GM03348 (cell line): ENCODE data around the gene SAMD14.
A peak's percentile ranks its signal among the peaks of the same experiment; 100 is the strongest.

Source experiments
- DNase-seq: peaks from one replicate; pipeline ENCODE4 v3.0.0; 2012; ENCODE audit warnings: low spot score

SAMD14 gene

DNA sequence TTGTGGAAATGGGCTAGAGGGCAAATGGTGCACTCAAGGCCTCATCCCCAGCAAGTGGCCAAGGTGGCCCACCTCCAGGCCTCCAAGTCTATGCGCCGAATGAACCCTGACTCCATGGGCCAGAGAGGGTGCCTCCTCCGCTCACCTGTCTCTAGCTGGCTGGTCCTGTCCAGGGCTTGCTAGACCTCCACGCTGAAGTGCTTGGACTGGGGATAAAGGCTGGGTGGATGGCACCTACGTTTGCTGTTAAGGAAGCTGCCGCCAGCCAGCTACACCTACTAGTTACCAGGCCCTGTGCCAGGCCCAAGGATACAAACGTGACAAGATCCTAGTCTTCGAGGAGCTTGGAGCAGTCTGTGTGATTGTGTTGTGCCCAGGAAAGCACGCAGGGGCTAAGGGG, 35.1 kb upstream of the SAMD14 start:
- DNase-seq = no peak

DNA sequence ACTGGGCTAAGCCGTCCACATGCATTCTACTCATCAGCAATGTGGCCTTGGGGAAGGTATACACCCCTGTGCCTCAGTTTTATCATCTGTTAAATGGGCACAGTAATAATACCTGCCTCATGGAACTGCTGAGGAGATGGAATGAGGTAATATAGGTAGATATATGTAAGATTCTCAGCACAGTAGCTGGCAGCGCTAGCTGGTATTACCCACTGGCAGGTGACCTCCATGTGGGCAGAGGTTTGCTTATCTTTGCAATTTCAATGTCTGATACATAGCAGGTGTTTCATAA, 34.7 kb upstream of the SAMD14 start:
- DNase-seq = no peak

DNA sequence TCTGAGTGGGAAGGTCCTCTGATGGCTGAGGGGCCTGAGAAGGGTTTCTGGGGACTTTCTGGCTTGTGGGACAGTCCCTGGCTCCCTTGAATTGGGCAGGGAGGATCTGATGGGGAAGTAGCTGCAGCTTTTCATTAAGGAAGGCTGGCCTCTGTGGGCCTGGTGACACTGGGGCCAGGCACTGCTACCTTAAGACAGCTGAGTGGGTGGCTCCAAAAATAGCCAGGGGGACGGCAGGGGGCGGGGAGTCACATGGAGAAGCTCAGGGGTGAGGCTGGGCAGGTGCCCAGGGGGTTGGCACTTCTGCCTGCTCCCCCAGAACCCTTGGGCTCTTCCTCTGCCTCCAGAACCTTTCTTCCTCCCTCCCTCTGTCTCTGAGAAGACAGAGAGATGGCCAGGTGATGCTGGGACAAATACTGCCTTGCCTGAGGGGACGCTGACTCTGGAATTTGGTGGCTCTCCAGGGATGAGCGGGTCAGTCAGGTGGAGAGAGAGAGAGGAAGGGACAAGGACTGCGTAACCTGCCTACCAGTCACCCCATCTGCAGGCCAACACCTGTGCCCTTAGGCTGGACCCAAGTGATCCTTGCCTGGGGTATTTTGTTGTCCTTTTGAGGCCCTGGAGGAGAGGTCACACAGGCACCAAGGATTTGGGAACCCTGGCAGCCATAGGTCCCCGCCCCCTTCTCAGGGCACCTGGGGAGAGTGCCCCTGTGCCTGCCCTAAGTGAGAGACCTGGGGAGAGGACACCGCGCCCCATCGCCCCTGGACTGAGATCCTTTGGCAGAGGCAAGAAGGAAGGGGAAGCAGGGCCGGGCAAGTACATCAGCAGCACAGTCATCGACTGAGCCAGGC, 34.1 kb upstream of the SAMD14 start:
- no peak for DNase-seq

DNA sequence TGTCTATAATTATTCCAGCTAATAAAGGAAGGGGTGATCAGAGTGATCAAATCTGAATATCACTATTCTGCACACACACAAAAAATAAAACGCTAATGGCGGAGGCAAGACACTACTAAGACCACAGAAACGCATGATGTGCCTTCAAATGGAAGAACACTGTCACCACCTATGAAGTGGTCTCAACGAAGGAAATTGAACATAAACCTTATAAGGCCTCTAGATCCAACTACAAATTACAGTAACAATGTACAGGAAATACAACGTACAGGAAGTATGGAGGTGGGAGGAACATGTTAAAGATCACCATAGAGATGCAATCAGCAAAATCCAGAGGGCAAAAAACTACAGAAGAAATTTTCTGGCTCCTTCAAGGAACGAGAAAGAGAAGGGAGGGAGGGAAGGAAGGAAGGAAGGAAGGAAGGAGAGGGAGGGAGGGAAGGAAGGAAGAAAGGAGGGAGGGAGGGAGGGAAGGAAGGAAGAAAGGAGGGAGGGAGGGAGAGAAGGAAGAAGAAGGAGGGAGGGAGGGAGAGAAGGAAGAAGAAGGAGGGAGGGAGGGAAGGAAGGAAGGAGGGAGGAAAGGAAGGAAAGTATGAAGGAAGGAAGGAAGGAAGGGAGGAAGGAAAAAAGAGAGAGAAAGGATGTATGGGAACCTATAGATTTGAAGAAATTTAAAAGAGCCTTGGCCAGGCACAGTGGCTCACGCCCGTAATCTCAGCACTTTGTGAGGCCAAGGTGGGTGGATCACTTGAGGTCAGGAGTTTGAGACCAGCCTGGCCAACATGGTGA, 32.7 kb upstream of the SAMD14 start:
- no peak for DNase-seq

DNA sequence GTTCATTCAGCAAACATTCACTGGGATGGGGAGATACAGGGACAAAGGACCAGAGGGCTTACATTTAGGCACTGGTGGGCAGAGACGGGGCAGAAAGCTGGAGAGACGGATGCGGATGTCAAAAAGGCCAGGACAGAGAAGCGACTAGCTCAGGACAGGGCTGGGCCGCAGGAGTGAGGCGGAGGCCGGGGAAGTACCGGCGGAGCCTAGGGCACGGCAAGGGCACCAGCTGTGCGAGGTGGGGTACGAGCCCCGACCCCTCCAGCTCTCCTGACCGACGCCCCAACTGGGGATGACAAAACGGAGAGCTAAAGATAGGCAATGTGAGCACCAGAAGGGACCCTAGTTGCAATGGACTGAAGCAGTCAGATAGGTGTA, 31.9 kb upstream of the SAMD14 start:
- no peak for DNase-seq

DNA sequence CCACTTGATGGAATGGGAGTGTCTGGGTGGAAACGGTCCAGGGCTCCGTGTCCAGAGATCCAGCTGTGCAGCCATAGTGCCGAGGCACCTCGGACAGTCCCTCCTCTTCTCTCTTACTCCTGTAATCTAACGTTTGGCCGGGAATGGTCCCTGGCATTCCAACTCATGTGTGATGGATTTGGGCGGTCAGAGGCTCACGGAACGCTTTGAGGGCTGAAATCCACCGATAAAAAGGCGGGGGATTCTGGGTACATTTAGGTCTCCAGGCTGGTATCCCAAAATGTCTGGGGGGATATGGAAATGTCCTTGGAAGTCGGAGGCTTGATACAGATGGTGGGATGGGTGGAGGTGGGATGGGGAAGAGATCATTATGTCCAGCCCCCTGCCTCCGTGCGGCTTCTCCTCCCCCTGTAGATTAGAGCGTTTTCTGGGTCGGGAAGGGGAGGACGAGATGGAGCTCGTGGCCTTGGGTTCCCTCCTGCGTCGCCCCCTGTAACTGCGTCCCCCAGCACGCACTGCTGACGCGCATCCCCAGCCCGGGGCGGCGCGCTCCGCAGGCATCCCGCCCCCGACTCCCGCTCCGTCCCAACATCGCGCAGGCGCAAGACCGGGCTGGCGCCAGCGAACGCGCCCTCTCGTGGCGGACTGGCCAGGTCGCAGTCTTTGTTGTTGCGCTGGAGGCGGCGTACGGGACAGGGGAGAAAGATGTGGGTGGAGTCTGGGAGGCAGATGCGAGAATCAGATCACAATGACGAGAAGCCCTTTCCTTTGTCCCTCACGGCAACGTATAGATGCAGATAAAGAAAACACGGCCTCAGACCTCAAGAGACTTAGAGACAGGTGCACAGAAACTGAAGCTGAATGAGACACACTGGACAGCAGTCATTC, 31.3 kb upstream of the SAMD14 start:
- peak; percentile 98 for DNase-seq

DNA sequence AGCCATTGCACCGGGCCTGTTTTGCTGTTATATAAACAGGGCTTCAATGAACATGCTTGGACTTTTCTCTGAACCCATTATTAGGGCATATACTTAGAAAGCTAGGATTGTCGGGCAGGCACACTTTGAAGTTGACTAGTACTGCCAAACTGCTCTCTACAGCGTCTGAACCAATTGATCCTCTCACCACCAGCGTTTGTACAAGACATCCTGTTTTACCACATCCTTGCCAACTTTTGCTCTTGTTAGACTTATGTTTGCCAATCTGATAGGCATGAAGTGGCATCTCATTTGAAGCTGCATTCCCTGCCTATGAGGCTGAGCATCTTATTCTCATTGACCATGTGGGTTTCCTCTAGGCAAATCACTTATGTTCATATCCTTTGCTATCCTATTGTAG, 27.9 kb upstream of the SAMD14 start:
- DNase-seq = no peak

DNA sequence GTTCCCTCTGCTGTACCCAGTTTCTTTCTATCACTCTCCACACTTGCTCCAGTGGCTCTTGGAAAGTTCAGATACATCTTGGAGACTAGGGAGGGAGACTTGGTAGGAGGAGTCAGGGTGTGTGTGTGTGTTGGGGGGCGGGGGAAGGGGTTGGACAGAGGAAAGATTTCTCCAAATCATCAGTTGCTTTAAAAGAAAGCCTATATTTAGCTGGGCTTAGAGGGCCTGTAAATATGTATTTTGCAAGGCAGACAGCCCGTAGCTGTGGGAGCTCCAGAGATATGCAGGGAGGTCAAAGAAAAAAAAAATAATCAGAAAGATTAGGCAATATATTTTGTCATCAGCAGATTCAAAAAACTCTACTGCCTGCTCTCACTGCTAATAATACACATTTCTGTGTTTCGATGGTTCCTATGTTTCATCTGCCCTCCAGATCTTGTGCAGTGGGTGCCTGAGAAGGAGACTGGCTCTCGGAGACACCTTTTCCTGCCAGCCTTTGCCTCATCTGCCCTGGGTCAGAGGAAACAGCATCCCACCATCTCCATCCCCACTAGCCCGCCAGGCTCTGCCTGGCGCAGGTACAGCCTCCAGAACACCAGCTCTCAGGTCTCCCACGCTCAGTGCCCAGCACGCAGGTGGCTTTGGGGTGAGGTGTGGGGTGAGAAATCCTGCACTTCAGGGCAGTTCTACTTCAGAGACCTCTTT, 25.3 kb upstream of the SAMD14 start:
- peak; percentile 58 for DNase-seq

DNA sequence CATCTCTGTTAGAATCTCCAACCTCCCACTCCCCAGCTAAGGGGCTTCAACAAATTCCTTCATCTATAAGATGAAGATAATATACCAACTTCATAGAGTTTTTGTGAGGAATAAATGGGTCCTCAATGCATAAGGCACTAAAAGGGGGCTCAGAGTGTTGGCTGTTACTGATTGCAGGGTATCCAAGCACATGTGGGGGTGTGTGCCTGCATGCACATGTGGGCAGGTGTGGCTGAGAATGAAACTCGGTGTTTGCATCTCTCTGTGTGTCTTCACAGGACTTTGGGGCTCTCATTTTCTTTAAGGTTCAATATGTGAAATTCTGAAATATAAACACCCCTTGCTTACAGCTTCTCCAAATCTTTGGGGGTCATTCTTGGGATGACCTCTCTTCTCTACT, 24.6 kb upstream of the SAMD14 start:
- DNase-seq = no peak

DNA sequence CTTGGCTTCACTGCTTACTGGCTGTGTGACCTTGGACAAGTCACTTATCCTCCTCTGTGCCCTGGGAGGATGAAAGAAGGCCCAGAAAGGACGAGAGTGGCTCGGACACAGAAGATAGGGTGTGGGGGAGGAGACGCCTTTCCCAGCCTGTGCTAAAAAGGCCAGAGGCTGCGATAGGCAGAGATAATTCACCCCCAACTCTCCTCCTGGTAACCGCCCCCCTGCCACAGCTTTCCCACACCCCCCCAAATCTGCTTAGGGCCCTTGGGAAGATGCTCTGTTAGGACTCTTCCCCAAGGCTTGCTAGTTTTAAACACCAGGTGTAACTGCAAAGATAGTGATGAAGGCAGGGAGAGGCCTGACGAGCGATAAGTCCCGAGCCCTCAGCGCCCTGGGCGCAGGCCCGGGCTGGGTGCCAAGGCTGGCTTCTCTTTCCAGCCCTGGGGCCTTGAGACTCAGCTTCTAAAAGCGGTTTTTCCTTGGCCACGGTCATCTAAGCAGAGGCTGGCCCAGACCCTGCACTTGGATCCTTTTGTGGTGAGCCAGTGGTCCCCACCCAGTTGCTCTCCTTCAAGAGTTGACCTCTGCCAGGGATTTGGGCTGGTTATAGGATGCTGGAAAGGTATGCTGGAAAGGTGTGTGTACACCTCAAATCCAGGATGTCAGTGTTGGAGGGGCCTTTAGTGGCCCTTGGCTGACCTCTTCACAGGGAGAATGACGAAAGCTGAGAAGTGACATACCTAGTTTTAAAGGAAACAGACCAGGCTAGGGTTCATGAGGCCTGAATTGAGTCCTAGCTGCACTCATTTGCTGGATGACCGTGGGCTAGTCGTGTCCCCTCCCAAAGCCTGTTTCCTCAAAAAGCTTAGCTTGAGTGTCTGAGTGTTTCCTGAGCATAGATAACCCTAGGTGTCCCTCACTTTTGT, 24.0 kb upstream of the SAMD14 start:
- DNase-seq = no peak

DNA sequence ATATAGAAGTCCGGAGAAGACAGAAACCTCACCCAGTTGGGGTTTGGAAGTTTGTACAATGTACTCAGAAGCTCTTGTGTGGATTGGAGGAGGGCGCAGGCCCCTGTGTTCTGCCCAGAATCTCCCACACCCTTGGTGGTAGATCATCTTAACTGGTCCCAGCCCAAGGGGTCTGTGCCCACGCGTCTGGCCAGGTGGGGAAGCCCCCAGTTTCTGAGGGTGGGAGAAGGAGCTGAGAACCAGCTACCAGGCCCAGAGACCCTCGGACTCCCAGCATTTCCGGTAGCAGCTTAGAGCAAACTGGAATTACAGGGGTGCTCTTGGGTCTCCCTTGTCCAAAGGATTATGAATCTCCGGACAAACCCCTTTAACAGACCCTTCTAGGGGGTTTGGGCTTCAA, 22.8 kb upstream of the SAMD14 start:
- DNase-seq = no peak

DNA sequence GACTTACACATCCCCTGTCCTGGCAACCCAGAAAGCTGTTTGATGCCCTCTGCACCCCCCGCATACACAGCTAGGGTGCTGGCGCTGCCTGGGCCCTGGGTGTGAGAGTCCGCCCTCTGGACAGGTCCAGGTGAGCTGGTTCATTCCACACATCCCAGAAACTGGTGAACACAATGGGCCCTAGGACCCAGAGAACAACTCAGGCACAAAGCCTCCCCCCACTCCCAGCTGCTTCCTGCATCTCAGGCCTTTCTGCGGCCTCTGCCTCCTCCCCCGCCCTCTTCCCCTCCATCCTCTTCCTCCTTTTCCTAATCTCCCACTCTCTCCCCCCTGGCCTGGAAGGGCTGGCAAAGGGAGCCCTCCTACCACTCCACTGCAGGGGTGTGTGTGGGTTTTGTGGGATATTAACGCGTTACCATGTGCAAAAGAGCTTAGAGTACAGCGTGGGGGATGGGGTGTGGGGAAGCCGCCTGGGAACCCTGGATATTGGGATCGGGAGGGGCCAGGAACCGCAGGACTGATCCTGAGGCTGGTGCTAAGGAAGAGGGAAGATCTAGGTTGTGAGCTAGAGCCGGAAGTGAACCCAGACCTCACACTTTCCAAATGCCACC, 22.1 kb upstream of the SAMD14 start:
- DNase-seq = peak; percentile 88

DNA sequence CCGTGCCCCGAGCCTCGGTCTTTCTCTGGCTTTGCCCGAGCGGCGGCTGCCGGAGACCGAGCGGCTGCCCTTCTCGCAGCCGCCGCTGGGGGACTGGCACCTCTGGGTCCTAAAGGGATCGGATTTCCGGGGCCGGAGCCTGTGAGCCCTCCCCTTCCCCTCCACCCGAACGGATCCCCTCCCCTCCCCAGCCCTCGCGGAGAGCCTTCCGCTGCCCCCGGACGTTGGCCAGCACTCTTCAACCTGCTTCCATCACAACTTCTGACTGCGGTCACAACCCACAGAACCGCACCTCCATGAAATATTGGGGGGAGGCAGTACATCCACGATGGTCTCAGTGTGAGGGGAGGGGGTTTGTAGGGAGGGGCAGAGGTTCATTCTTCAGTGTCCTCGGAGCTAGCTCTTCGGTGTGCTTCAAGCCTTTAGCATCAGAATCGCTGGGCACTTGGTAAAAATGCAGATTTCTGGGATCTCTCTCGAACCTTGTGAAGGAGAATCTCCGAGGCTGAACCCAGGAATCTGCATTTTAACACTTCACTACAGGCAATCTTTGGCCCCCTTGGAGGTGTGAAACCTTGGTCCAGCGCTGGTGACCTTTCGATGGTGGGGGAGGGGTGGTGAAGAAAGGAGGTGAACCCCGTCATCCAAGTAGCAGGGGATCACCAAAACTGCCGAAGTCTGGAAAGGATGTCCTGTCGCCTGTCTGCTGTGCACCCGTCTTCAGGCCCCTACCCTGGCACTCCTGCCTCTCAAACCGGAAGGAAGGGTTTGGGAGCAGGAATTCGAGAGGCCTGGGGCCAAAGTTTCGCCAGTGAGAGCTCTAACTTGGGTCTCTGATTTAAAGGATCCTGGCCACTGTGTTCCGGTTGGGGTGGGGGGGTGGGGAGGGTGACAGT, 21.3 kb upstream of the SAMD14 start:
- peak; percentile 96 for DNase-seq

DNA sequence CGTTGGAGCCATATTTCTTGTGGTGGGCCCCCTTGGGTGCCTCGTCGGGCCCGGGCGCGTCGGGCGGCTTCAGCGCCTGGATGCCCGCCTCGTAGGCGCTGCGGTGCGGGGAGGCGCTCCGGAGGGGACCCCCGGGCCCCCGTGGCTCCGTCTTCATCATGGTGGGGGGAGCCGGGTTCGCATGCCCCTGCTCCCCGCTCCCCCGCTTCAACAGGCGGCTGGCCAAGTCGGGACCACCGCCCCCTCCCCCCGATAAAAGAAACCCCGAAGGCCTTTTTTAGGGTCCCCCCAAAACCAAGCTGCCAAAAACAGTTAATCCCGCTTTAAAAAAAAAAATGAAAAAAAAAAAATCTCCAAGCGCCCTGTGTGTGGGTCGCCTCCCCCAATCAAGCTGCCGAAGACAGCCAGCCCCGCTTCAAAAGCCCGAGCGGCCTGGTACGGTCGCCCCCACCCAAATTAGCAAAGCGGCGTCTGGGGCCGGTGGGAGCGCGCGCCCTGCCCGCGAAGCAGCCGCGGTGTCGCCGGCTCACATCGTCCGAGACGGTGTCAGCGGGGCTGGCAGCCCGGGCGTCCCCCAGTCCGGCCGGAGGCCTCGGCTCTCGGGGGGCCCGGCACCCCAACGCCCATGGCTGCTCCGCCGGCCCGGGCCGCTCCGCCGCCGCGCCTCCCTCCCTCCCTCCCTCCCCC, 20.5 kb upstream of the SAMD14 start, which contains the start of gene PPP1R9B:
Gene PPP1R9B (minus strand): TSS at position 324 of the 687 bp plus-strand sequence. CDS start 164 bp downstream, at position 160.
- no peak for DNase-seq

DNA sequence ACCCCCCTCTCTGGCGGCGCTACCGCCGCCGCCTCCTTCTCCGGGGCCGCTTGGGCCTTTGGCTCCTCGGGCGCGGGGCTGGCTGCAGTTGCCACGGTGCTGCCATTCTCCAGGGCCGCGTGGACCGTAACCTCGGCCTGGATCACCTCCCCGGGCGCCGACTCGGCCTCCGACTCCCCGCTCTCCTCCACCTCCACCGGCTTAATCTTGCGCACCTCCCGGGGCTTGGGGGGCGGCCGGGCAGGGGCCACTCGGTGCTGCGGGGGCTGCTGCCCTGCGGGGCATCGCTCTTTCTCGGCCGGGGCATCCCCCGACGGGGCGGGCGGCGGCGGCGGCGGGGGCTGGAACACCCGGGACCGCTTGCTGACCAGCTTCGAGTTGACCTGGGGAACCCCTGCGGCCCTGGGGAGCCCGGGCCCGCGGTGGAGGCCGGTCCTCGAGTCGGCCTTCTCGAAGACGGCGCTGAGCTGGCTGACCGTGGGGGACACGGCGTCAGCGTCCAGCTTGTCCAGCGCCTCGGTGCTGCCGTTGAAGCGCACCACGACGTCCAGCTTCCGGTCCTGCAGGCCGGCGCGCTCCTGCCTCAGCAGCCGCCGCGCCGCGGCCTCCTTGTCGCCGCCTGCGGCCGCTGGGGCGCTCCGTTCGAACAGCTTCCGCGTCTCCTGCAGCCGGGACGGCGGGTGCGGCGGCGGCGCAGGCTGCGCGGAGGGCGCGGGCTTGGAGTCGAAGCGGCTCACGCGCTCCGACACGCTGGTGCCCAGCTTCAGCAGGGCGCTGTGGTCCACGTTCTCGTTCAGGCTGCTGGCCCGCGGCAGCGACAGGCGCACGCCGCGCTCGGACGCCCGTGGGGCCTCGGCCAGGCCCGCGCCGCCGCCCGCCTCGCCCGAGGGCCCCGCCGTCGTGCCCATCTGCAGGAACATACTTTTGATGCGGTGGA, 19.7 kb upstream of the SAMD14 start:
- DNase-seq = peak; percentile 58

DNA sequence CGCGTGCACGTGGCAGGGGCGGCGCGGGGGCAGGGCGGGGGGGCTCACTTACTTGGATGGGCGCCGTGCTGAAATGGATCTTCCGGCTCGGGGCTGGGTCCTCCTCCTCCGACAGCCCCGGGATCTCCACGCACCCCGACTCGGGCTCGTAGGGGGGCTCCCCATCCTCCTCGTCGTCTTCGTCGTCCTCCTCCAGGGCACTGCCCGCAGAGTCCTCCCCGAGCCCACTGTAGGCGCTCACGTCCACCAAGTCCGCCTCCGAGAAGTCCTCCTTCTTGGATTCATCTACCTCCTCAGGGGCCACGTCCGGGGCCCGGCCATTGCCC, 19.1 kb upstream of the SAMD14 start:
- no peak for DNase-seq

DNA sequence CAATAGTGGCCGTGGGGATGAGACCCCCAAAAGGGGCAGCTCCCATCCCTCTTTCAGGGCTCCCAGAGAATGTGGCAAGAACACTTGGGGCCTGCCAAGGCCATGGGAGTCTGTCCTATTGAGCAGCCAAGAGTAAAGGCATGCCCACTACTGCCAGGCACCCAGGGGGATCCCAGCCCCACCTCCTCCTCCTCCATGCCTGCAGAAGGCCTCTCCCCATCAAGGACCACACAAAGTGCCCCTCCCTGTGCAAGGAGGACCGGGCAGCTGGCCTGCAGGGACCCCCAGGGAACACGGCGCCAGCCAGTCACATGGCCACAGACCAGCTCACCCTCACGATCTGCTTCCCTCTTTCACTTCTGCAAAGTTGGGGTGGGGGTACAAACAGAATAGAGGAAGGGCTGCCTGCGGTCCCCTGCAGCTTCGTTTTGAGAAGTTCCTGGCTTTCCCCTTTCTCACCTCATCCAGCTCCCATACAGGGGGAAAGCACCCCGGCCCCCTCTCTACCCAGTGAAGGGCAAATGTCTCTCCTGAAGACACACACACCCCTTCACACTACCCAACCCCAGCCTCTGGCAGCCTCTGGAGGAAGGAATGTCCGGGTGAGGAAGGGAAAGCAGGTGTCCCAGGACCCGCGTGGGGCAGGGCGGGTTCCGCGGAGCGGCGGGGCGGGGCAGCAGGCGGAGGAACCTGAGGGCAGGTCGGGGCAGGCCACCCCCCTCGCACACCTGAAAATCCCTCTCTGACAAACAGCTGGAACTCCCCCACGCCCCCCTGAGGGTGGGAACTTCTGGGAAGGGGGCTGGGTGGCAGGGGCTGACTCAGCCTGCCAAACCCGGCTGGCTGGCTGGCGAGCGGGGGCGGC, 18.5 kb upstream of the SAMD14 start:
- DNase-seq = peak; percentile 67
